GM23338 (cell line): ENCODE data around the gene PCBP3. TPM values are rescaled to one million over a fixed set of nuclear protein-coding genes. Genes with fewer than 3 reads are reported as not detected.

ENCODE experiments used
- CTCF ChIP-seq, 2 experiments: fragments of 200-600 bp in 1 of 2; sonication (generic) in 1 of 2; conservative IDR thresholded peaks; 2 replicates each; pipeline versions ENCODE4 v1.5.1 to v1.6.1; 2016 to 2017; ENCODE audit warnings: antibody characterized with exemption in 2 of 2, low read depth in 2 of 2, mild to moderate bottlenecking in 2 of 2, moderate library complexity in 1 of 2
- REST ChIP-seq: IDR thresholded peaks from one replicate; pipeline ENCODE4 v1.6.1; 2018; ENCODE audit warnings: antibody characterized with exemption; ENCODE audit not compliant: unreplicated experiment
- ZNF331 ChIP-seq: fragments of 250-450 bp; sonication (Bioruptor Pico); IDR thresholded peaks from 2 replicates; pipeline ENCODE4 v1.5.0; 2020; ENCODE audit warnings: low read depth, mild to moderate bottlenecking, moderate library complexity
- ZNF462 ChIP-seq: fragments of 250-450 bp; sonication (Bioruptor Pico); IDR thresholded peaks from 2 replicates; pipeline ENCODE4 v1.5.0; 2020; ENCODE audit warnings: mild to moderate bottlenecking, moderate library complexity
- polyA plus RNA-seq: library from polyadenylated mRNA; unstranded; fragments of >200 nt; fragmentation: Nextera tagmentation; extraction: Ambion mirVana; gene quantifications from 2 replicates; pipeline ENCODE4 v1.2.1, GENCODE V29; 2016
- total RNA-seq: library from RNA; depleted of rRNA; stranded (reverse); fragments of >200 nt; shearing (Covaris generic); gene quantifications from 2 replicates; pipeline ENCODE4 v1.2.3, GENCODE V29; 2014

Gene PCBP3
- total and polyA plus RNA-seq, 2 experiments from 2014 or later = 7.1 to 9.1 TPM

- TF ChIP-seq ZNF462 (CRISPR knock-in tag) (no peak), CTCF (conservative IDR thresholded peaks at IDR 0.05; ENCODE audit: low read depth in 2 of 2) (no peak), REST (no peak), ZNF331 (no peak)
Observed at GRCh38 chr21:45736690-45737484, 93.4 kb downstream of the PCBP3 start (continued).
